Glomerular visceral epithelial cell (primary cell): ENCODE data around the gene APP.
A peak's percentile ranks its signal among the peaks of the same experiment; 100 is the strongest.
"Not testable (repeated sequence)": the region's sequence is repeated elsewhere in the genome, so short reads cannot be mapped to it uniquely, and the experiment has no call there.

Source experiments
- DNase-seq: peaks from one replicate; pipeline ENCODE4 v3.0.0-alpha.2; 2016; ENCODE audit errors: extremely low spot score

The APP gene

DNA sequence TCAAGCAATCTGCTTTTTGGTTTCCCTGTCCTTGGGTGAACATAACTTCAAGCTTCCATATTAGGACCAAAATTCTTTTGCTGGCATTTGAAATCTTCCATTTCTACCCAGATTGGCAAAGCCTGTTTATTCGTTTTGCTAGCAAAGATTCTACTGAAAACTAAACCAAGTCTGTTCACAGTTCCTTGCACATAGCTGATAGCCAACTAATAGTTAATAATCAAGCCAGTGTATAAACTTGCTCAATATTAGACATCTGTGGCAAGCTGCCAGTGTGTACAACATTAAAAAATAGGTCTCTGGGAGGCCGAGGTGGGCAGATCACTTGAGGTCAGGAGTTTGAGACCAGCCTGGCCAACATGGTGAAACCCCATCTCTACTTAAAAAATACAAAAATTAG lies 6.3 kb downstream of the APP start:
- peak; percentile 35 for DNase-seq

DNA sequence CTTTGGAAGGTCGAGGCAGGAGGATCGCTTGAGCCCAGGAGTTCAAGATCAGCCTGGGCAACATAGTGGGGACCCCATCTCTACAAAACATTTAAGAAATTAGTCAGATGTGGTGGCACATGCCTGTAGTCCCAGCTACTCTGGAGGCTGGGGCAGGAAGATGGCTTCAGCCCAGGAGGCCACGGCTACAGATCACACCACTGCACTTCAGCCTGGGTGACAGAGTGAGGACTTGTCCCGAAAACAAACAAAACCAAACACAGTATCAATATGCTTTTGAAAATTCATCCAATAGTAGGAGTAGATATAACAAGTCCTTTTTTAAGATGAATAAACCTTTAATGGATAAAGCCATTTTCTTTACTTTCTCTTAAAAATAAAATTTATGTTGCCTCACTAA lies 8.5 kb downstream of the APP start:
- DNase-seq: no peak

DNA sequence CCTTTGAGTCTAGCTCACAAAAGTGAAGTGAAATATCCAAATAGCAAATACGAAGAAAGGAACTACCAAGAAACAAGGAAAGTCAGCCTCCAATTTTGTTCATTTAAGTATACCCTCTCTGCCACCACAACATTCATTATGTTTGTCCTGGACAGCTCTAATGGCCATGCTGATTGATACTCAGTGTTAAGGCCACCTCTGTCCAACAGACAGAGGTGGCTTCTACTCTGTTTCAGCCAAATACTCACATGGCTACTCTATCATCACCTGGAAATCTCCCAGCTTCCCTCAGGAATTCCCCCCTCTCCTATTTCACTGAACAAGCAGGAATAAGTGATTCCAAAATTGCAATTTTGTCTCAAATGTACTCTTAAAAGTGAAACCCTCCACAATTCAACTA lies 10.7 kb downstream of the APP start:
- no peak for DNase-seq

DNA sequence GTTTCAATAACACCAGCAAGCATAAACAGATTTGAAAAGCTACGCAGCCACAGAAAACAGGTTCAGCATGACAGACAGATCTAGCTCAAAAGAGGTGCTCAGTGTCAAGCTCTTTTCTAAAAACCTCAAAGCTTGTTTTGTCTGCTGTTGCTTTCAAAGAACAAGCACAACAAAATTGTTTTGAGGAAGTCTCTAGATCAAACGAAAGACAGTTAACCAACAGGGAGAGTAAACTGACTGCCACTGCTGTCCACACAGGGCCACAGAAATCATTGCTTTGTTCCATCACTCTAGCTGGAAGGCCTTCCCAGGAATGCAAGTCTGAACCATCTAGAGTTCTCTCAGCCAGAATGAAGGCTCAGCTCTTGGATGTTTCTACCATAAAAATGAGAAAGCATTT lies 12.8 kb downstream of the APP start:
- no peak for DNase-seq

DNA sequence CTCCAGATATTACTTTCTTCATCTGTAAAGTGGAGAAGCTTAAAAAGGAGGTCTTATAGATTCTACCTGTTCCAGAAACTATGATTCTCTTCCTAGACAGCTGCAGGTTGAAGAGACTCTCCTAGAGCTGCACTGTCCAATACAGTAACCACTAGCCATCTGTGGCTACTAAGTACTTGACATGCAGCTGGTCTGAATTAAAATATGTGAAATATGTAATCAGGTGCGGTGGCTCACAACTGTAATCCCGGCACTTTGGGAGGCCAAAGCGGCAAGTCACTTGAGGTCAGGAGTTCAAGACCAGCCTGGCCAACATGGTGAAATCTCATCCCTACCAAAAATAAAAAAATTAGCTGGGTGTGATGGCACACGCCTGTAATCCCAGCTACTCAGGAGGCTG lies 15.8 kb downstream of the APP start:
- DNase-seq: no peak

DNA sequence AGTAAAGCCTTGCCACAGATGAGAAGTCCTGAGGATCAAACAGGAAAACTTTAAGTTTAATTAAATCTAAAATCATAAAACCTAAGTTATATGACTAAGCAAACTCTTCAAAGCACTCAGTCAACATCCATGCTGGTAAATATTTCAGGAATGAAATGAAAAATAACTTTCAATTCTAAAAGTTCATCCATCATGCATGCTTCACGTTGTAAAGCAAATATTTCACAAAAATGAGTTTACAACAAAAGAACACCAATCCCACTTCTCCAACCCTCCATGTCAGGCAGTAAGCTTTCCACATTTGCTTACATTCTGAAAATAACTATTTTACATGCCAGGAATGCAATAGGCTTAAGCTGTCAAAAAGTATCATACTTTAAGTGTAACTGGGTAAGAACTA lies 16.8 kb downstream of the APP start:
- DNase-seq: no peak

DNA sequence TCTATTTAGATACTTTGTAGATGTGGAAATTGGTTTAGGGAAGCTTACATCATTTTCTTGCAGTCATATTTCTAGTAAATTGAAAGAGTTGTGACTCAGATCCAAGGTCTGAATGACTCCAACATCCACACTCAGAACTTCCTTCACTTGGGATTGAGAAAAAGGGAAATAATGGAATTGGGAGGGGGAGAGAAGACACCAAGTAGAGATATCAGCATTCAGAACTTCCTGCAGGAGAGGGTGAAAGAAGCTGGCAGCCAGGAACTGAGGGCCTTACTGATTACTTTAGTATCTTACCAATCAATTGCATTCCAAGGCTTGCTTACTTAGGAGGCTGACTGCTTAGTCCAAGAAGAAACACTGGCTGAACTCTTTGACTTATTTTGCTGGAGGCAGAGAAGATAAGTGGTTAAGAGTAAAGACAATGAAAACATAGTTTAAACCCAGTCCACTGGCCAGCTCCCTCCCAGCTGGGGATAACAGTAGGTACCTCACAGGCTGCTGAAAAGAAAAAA lies 21.7 kb downstream of the APP start:
- peak; percentile 36 for DNase-seq

DNA sequence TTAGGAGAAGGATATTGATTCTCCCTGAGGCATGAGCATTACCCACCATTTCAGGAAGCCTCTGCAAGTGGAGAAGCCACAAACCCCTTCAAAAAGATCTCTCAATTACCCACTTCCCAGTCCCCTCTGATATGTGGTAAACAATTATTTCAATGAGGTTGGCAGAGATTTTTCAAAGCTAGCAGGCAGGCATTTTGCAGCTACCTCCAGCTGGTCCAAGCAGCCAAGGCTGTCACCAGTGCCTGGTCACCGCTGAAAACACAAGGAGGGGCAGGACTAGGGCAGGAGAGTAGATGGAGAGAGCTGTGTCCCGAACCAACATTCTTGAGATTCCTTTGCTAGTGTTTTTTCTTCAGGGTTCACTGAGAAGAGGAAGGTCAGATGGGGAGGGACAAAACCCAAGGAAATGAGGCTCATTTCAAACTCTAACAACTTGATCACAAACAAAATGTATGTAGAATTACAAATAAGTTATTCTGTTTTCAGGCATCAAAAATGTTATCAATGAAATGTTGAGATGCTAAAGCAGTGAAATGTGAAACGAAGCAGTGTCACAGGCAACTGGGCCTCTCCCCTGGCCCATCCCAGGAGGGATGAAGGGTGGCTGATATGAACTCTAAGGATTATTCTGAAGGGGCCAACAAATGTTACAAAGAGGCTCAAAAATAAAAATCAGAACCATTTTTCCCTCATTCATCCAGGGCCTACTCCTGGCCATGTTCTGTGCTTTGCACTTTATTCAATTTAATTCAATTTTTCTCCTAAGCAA lies 22.3 kb downstream of the APP start:
- peak; percentile 74 for DNase-seq

DNA sequence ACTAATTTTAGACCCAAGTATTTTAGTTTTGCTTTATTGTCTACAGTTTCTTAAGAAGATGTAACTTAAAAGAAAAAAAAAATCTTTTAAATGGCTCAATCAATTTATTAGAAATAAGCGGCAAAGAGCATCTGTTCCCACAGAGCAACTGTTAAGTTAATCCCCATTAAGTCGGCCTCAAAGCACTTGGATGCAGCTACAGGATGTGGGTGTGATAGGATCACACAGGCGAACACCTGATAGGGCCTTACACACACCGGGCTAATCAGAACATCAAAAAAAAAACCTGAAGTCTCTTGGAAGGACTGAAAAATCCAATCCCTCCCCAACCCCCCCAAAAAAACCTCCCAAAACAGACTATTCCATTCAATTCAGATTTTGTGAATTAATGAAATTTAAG lies 23.0 kb downstream of the APP start:
- DNase-seq: no peak

DNA sequence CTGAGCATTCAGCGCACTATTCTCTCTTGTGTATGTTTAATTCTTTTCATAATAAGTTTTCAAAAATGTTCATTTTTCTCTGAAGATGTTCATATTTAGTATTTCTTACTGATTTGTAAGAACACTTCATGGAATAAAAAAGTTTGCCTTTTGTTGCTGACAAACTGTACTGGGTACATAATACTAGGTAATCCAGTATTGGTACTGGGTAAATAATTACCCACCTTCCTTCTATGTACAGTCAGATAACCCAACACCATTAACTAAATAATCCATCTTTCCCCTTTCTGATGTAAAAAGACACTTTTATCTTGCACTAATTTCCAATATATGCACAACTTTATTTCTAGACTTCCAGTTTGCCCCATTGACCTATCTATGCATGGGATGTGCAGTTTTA lies 23.9 kb downstream of the APP start:
- no peak for DNase-seq

DNA sequence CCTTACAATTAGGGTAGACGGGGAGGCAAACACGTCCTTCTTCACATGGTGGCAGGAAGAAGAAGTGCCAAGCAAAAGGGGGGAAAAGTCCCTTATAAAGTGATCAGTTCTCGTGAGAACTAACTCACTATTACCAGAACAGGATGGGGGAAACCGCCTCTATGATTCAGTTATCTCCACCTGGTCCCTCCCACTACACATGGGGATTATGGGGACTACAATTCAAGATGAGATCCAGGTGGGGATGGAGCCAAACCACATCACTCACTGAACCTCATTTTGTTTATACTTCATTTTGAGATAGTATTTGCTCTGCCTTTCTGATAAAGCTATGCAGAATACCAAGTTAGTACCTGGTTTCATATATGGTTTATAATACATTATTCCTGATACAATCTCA lies 26.5 kb downstream of the APP start:
- no peak for DNase-seq

DNA sequence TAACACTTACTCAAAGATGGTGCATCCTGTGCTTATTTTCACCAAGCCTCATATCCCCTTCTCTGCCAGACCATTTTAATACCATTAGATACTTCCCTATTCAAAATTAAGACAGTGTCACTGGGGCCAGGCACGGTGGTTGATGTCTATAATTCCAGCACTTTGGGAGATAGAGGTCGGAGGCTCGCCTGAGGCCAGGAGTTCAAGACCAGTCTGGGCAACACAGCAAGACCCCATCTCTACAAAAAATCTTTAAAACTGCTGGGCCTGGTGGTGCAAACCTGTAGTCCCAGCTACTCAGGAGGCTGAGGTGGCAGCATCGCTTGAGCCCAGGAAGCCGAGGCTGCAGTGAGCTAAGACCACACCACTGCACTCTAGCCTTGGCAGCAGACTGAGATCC lies 28.2 kb downstream of the APP start:
- DNase-seq: no peak

DNA sequence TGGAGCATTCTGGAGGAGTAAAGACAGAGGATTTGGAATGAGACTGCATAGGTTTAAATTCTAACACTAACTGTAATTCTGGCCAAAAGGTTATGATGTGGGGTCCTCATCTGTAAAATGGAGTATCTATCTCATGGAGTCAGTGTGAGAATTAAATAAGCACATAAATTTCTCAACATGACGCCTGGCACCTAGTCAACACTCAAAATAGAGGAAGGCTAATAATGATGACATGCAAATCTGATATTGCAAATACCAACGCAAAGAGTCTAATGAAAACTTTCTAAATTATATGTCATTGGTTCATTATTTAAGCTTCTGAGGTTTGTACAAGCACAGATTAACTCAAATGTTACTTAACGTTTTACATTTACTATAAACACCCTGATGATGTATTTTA lies 29.6 kb downstream of the APP start:
- DNase-seq: no peak

DNA sequence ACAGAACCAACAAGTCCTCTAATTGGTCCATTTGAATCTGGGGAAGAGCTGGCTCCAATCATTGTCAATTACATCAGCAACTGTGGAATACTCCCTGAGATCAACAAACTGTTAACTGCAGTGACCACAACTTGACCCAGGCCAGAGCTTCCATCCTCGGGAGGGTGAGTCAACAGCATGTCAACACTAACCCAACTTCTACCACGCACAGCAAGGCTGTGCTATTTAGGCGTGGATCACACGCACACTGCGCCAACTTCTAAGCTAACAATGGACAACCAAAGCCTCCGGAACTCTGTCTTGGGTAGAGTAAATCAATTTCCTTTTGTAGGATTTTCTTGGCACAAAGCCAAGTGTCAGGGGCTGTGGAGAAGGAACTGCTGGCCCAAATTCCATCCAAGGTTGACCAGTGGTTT lies 30.4 kb downstream of the APP start:
- peak; percentile 72 for DNase-seq

DNA sequence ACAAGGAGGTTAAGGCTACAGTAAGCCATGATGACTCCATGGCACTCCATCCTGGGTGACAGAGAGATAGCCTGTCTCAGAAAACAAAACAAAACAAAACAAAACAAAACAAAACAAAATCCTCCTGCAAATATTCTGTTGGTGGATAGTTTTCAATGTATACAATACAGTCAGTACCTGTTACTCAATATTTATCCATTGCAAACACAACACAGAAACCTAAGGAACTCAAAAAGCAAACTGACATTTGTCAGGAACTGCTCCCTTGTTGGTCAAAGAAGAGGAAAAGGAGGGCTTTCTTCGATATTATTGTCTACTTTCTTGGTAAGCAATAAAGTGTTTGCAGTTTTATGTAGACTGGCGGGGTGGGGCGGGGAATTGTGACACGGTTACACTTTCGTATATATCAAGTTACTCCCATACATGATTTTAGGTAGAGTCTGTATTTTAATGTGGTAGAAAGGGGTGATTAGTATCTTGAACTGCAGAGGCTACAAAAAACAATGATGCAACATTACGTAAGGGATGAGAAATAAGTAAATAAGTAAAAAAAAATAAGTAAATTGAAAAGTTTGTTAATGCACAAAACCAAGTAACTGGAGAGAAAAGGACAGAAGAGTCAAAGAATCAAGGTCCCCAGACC lies 31.8 kb downstream of the APP start:
- DNase-seq: no peak

DNA sequence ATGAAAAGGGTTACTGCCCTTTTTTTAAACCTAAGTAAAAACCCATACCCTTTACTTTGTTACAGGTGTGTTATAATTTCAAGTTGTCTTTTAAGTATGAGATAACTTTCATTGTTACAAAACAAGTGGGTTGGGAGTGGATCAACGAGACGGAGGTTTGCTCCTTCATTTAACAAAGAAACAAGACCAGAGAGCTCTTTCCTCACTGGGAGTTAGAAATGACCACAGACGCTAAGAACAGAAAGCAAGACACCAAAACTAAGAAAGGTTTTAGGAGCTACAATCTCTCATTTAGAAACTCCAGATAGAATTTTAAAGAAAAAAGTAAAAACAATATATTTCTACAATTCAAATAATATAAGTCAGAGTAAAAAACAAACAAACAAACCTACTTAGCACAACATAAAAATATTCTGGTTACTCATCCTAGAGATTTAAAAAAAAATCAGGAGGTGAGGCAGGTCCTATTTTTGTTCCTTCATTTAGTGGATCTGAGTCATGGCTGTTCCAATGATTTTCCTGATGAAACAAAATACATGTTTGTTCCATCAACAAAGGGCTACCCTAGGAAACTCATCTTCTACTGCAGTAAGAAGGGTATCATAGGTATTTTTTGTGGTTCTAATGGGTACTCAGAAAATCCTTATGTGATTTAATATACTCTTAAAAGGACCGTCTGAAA lies 33.0 kb downstream of the APP start:
- no peak for DNase-seq

DNA sequence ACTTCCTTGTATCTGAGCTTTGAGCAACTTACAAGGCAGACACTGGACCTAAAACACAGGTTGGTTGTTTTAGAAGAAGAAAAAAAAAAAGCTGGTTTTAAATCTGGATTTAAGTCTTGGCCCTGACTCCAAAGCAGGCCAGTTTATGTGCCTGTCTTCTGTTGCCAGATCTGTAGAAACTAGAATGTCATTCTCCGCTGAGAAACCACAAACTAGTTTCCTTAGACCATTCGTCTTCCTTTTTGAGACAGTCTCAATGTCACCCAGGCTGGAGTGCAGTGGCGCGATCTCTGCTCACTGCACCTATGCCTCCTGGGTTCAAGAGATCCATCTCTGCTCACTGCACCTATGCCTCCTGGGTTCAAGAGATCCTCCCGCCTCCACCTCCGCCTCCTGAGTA lies 33.9 kb downstream of the APP start:
- DNase-seq: no peak

DNA sequence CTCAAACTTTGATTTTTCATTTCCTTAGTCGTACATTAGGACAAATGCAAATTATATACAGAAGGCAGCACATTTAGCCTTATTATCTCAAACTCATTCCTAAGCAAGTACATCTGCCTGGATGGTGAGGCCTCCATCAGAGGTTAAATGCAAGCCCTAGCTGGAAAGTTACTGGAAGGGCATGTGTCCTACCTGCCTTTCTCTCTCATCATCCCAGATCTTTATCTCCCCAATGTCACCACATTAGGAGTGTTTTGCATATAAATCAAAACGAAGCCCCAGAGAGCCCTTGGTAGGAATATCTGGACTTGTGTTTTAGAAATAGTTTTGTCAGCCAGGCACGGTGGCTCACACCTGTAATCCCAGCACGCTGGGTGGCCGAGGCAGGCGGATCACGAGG lies 35.0 kb downstream of the APP start:
- DNase-seq: no peak

DNA sequence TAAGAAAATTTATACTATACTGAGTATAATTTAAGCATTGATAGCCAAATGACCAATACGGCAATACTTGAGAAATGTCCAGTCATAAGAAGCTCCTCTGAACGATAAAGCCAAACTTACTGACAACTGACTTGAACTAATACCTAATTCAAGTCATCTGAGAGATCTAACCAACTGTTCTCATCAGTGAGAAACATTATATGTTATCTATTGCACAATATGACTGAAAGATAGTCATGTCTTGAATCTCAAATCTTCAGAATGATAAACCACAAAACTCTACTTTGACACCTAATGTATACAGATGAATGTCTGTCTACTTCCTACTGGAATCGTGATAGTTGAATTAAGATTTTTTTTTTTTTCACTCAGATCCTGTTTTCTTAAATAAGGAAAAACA lies 39.0 kb downstream of the APP start:
- DNase-seq: no peak

DNA sequence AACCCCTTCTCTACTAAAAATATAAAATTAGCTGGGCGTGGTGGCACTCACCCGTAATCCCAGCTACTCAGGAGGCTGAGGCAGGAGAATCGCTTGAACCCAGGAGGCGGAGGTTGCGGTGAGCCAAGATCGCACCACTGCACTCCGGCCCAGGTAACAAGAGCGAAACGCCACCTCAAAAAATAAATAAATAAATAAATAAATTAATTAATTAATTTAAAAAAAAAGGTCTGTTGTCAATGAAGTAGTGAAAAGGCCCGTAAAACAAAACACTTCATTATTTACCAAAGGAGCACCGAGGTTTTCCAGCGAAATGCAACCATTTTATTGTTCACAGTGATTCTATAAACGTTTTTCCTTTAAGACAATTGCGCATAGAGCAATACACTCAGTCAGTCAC lies 39.5 kb downstream of the APP start:
- not testable (repeated sequence) for DNase-seq

DNA sequence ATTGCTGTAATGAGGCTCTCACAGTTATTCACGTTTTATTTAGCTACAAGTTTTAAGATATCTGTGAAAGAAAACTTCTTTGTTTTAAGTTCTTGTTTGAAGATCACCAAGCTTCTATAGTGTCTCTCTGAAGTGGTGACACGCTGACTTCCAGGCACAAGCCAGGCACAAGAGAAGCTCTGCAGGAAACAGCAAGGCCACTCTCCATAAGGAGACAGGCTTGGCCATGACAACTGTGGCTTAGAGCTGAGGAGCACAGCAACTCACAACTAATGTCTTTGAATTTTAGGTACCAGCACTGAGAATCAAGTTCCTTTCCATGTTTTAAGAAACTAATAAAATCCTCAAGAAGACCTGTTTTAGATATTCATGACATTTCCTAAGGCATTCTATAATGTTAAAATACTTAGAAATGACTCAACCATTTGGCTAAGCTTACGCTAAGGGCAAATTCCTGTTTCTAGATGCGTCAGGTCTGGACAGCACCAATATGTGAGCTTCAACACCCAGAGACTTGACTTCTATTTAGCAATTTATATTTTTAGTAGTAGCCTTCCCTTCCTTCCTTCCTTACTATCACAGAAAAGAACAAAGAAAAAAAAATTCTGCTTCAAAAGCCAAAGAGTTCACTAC lies 40.2 kb downstream of the APP start:
- no peak for DNase-seq

DNA sequence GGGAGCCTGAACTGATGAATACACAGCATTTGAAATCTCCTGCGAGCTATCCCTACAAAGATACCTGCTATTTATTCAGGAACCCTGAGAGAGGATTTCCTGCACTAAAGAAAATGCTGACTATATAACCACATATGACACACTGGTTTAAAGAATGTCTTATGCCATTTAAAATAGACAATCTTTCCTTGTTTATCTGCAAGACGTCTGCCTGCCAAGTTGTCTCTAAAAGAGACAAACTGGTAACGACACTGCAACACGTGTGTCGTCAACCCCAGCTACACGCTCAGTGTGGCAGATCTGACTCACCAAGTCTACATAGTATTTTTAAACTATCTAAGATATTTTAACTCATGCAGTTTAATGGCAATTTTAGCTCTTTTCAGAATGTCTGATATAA lies 42.7 kb downstream of the APP start:
- DNase-seq: peak; percentile 55
